Myometrial cell (primary cell): ENCODE results near the gene MPC1. TPM values are rescaled to one million over a fixed set of nuclear protein-coding genes. Genes with fewer than 3 reads are reported as not detected.

Experiments used
- total RNA-seq: library from RNA; depleted of rRNA; stranded (reverse); fragments of >200 nt; gene quantifications from 2 replicates; pipeline ENCODE4 v1.2.3, GENCODE V29; 2015

The MPC1 gene
- 31.2 and 34.9 TPM in 2 replicates for total RNA-seq

GRCh38 chr6:166382933-166383801 is at the start of gene MPC1:
Gene MPC1, minus strand, starts transcription at chr6:166382940. Its CDS starts 64 bp downstream, at chr6:166382876.

GRCh38 chr6:166342349-166343149 is 40.2 kb downstream of the MPC1 start, which contains the start of gene SFT2D1:
Gene SFT2D1, minus strand, starts transcription at chr6:166342545. Its CDS starts 64 bp downstream, at chr6:166342481.

Other genes starting within 250 kb of the MPC1 start
- not detected in 2 replicates for gene TBXT, start 215.1 kb downstream of the MPC1 start, total RNA-seq
- gene PRR18, start 74.5 kb downstream of the MPC1 start, total RNA-seq = not detected in 2 replicates
- 56.2 and 58.5 TPM in 2 replicates for gene SFT2D1, start 40.4 kb downstream of the MPC1 start, total RNA-seq
- gene RAMACL, start 203.7 kb upstream of the MPC1 start, total RNA-seq = not detected in 2 replicates
- gene RPS6KA2, start 244.3 kb upstream of the MPC1 start, total RNA-seq = 28.3 and 35.8 TPM in 2 replicates